KMS-11 (cell line): ENCODE results near the gene ALOX5.

Experiments
- H2AFZ ChIP-seq: fragments of 200-600 bp; sonication (generic); 2 replicates; pipeline ENCODE4 v1.6.1; 2016; ENCODE audit warnings: antibody characterized with exemption, mixed run types, low read depth
- H3K27ac ChIP-seq: fragments of 200-600 bp; sonication (generic); 2 replicates; pipeline ENCODE4 v1.6.1; 2016; ENCODE audit warnings: mild to moderate bottlenecking, mixed run types
- H3K27me3 ChIP-seq: fragments of 200-600 bp; sonication (generic); 2 replicates; pipeline ENCODE4 v1.6.1; 2017; ENCODE audit warnings: mild to moderate bottlenecking, low read depth, mixed run types, moderate library complexity; ENCODE audit not compliant: insufficient read depth
- H3K36me3 ChIP-seq: fragments of 200-600 bp; sonication (generic); 2 replicates; pipeline ENCODE4 v1.6.1; 2017; ENCODE audit warnings: mild to moderate bottlenecking, mixed run types; ENCODE audit not compliant: insufficient read depth
- H3K4me1 ChIP-seq: fragments of 200-600 bp; sonication (generic); 2 replicates; pipeline ENCODE4 v1.6.1; 2016; ENCODE audit warnings: mild to moderate bottlenecking, low read depth, mixed run types; ENCODE audit not compliant: poor library complexity, severe bottlenecking
- H3K4me2 ChIP-seq: fragments of 200-600 bp; sonication (generic); 2 replicates; pipeline ENCODE4 v1.7.0; 2016; ENCODE audit warnings: mild to moderate bottlenecking, mixed run types
- H3K4me3 ChIP-seq: fragments of 200-600 bp; sonication (generic); IDR thresholded peaks from 2 replicates; pipeline ENCODE4 v1.6.1; 2017; ENCODE audit warnings: low read depth, low read length, mixed read lengths; ENCODE audit not compliant: insufficient read depth
- H3K79me2 ChIP-seq: fragments of 200-600 bp; sonication (generic); 2 replicates; pipeline ENCODE4 v1.6.1; 2016; ENCODE audit warnings: low read depth, mixed run types; ENCODE audit not compliant: insufficient read depth
- H3K9ac ChIP-seq: fragments of 200-600 bp; sonication (generic); 2 replicates; pipeline ENCODE4 v1.6.1; 2016; ENCODE audit warnings: mild to moderate bottlenecking, mixed run types
- H4K20me1 ChIP-seq: fragments of 200-600 bp; sonication (generic); 2 replicates; pipeline ENCODE4 v1.6.1; 2016; ENCODE audit warnings: mild to moderate bottlenecking, mixed run types; ENCODE audit not compliant: insufficient read depth
- CTCF ChIP-seq: fragments of 200-600 bp; sonication (generic); conservative IDR thresholded peaks from 2 replicates; pipeline ENCODE4 v1.6.1; 2017; ENCODE audit warnings: low read depth, mild to moderate bottlenecking, antibody characterized with exemption, low read length, moderate library complexity, mixed read lengths

Gene ALOX5

GRCh38 chr10:45376371-45376801, 2.4 kb downstream of the ALOX5 start:
- H3K79me2 ChIP-seq = no peaks in the 10 kb centered on the region
- TF ChIP-seq CTCF = no peak

GRCh38 chr10:45377321-45377720, 3.3 kb downstream of the ALOX5 start:
- Histone ChIP-seq H4K20me1 (no peaks in the 10 kb centered on the region), H3K27ac (no peak overlapping the region), H3K4me2 (no peak overlapping the region), H3K9ac (no peak overlapping the region), H3K79me2 (no peaks in the 10 kb centered on the region), H2AFZ (no peak overlapping the region), H3K4me3 (no peak overlapping the region), H3K36me3 (no peaks in the 10 kb centered on the region), H3K4me1 (peaks cover 11% of the 10 kb centered on the region), H3K27me3 (no peaks in the 10 kb centered on the region; the same call in 1 of the 2 replicates)
- TF ChIP-seq CTCF = no peak

More at GRCh38 chr10:45376371-45376801, 2.4 kb downstream of the ALOX5 start:
- Histone ChIP-seq H3K27me3 (no peaks in the 10 kb centered on the region; the same call in 1 of the 2 replicates), H3K4me3 (no peak overlapping the region), H3K27ac (no peak overlapping the region), H2AFZ (no peak overlapping the region), H4K20me1 (no peaks in the 10 kb centered on the region), H3K4me2 (no peak overlapping the region), H3K36me3 (no peaks in the 10 kb centered on the region), H3K9ac (no peak overlapping the region), H3K4me1 (peaks cover 15% of the 10 kb centered on the region)

GRCh38 chr10:45377858-45378257, 3.8 kb downstream of the ALOX5 start:
- TF ChIP-seq CTCF = no peak
- peaks cover 5% of the 10 kb centered on the region for H3K4me1 ChIP-seq
- H3K27me3 ChIP-seq = no peaks in the 10 kb centered on the region; the same call in 1 of the 2 replicates
- no peak overlapping the region for H3K4me3 ChIP-seq
- no peak overlapping the region for H3K9ac ChIP-seq
- no peaks in the 10 kb centered on the region for H3K79me2 ChIP-seq
- no peak overlapping the region for H3K4me2 ChIP-seq
- no peaks in the 10 kb centered on the region for H4K20me1 ChIP-seq
- H3K36me3 ChIP-seq = no peaks in the 10 kb centered on the region
- no peak overlapping the region for H3K27ac ChIP-seq
- H2AFZ ChIP-seq = no peak overlapping the region

GRCh38 chr10:45378914-45379726, 5.1 kb downstream of the ALOX5 start:
- H3K36me3 ChIP-seq = no peaks in the 10 kb centered on the region
- TF ChIP-seq CTCF = no peak
- H3K4me3 ChIP-seq = no peak overlapping the region
- no peak overlapping the region for H3K9ac ChIP-seq
- H2AFZ ChIP-seq = no peak overlapping the region
- H3K27me3 ChIP-seq = no peaks in the 10 kb centered on the region; the same call in 1 of the 2 replicates
- no peaks in the 10 kb centered on the region for H3K79me2 ChIP-seq
- H3K27ac ChIP-seq = no peak overlapping the region
- H3K4me2 ChIP-seq = no peak overlapping the region
- H3K4me1 ChIP-seq = peaks cover 4% of the 10 kb centered on the region
- H4K20me1 ChIP-seq = no peaks in the 10 kb centered on the region
